Dendritic cell treated with granulocyte-macrophage colony-stimulating factor and Interleukin-4, amounts not matched to agents 40 ng/mL and 50 ng/mL, for 4 days (primary cell): ENCODE results near the gene FNDC3B.

ENCODE experiments used
- H3K27ac Mint-ChIP-seq: one replicate; pipeline ENCODE4 v1.8.0; 2022; ENCODE audit warnings: mild to moderate bottlenecking, mixed read lengths
- H3K27me3 Mint-ChIP-seq: one replicate; pipeline ENCODE4 v1.8.0; 2022; ENCODE audit warnings: mild to moderate bottlenecking, mixed read lengths
- H3K36me3 Mint-ChIP-seq: one replicate; pipeline ENCODE4 v1.8.0; 2022; ENCODE audit warnings: low read depth, mixed read lengths
- H3K4me1 Mint-ChIP-seq: one replicate; pipeline ENCODE4 v1.8.0; 2022; ENCODE audit warnings: low read depth, mixed read lengths
- H3K4me3 Mint-ChIP-seq: one replicate; pipeline ENCODE4 v1.8.0; 2022; ENCODE audit warnings: mild to moderate bottlenecking, moderate library complexity, mixed read lengths
- H3K9me3 Mint-ChIP-seq: one replicate; pipeline ENCODE4 v1.8.0; 2022; ENCODE audit warnings: mixed read lengths
- intact Hi-C: fragments of 100-400 bp; cut with micrococcal nuclease; formaldehyde crosslinking; loops from one replicate; pipeline ENCODE4 v1.15.0; 2022

FNDC3B gene

DNA sequence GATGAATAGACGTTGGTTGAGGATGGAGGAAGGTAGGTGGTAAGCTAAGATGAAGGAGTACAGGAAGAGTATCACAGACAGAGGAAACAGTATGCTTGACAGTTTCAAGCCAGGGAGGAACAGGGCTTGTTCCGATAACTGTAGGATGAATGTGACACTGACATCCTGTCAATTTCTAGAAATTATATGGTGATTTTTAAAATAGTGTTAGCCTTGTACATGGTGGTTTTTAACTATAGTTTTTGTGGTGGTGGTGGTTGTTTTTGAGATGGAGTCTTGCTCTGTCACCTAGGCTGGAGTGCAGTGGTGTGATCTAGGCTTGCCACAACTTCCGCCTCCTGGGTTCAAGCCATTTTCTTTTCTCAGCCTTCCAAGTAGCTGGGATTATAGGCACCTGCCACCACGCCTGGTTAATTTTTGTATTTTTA lies 92.8 kb downstream of the FNDC3B start:
- Mint-ChIP-seq H3K36me3 (peaks cover 19% of the 10 kb centered on the region), H3K9me3 (no peaks in the 10 kb centered on the region), H3K4me1 (peaks cover 74% of the 10 kb centered on the region), H3K4me3 (no peak overlapping the region), H3K27ac (peak overlapping the region; percentile 66), H3K27me3 (no peaks in the 10 kb centered on the region)
- intact Hi-C loops = no loop called here

DNA sequence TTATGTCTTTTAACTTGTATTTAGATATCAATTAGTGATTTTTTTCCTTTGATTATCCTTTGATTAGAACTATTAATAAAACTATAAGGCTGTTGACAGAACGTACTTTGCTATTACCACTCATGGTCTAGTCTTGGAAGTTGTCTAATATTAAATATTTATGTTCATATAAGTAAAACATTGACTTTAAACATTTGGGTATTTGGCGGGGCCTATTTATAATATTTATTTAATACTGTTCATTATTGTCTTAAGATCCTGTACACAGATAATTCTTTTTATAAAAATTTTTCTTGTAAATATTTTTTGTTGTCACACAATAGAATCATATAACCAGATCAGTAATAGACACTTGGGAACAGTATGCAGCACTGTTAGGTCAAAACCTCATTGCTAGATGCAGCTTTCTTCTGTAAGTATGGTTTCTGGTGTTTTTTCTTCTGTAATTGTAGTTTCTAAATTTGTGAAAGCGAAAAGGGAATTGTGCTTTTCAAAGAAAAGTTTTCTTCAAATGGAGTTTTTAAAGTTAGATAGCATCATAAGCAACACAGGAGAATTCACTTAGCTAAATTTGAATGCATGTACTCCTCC lies 93.4 kb downstream of the FNDC3B start:
- no peak overlapping the region for H3K4me3 Mint-ChIP-seq

DNA sequence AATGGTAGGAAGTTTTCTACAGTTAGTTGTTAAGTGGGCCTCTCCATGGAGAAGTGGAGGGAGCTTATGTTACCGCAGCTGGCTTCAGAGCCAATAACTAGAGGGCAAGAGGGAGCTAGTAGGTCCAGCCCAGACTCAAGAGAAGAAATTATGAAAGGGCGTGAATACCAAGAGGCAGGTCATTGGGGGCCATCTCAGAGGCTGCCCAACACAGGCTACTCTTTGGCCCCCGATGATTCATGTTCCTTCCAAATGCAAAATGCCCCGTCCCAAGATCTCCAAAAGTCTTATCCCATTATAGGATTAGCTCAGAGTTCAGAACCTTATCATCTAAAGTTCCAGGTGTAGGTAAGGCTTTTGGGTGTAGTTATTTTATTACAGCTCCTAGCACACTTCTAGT lies 94.5 kb downstream of the FNDC3B start:
- H3K9me3 Mint-ChIP-seq = no peaks in the 10 kb centered on the region
- H3K4me3 Mint-ChIP-seq = no peak overlapping the region
- intact Hi-C loops = no loop called here
- no peaks in the 10 kb centered on the region for H3K27me3 Mint-ChIP-seq
- peaks cover 24% of the 10 kb centered on the region for H3K36me3 Mint-ChIP-seq
- H3K4me1 Mint-ChIP-seq = peaks cover 76% of the 10 kb centered on the region
- H3K27ac Mint-ChIP-seq = peak overlapping the region; percentile 74

More for the DNA sequence above, 93.4 kb downstream of the FNDC3B start:
- Mint-ChIP-seq H3K27ac (peak overlapping the region; percentile 74), H3K4me1 (peaks cover 78% of the 10 kb centered on the region), H3K36me3 (peaks cover 20% of the 10 kb centered on the region), H3K9me3 (no peaks in the 10 kb centered on the region), H3K27me3 (no peaks in the 10 kb centered on the region)
- intact Hi-C loops = no loop called here

DNA sequence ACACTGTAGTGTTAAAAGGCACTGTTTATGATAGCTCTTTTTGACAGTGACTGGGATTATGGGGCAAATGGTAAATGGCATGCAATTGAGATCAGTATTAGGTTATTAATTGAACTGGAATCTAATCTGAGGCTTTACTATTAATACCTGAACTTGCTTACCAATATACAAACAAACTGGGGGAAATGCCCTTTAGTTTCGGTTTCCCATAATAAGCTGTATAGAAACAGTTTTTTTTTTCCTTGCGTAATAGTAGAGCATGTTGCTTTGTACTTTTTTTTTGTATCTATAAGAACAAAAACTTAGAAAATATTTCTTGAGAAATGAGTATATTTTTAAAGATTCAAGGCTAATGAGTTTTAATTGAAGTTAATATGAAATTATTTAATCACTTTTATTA lies 95.0 kb downstream of the FNDC3B start:
- H3K27ac Mint-ChIP-seq = peak overlapping the region; percentile 74
- intact Hi-C loops = no loop called here
- no peaks in the 10 kb centered on the region for H3K9me3 Mint-ChIP-seq
- no peak overlapping the region for H3K4me3 Mint-ChIP-seq
- peaks cover 24% of the 10 kb centered on the region for H3K36me3 Mint-ChIP-seq
- H3K4me1 Mint-ChIP-seq = peaks cover 74% of the 10 kb centered on the region
- H3K27me3 Mint-ChIP-seq = no peaks in the 10 kb centered on the region

DNA sequence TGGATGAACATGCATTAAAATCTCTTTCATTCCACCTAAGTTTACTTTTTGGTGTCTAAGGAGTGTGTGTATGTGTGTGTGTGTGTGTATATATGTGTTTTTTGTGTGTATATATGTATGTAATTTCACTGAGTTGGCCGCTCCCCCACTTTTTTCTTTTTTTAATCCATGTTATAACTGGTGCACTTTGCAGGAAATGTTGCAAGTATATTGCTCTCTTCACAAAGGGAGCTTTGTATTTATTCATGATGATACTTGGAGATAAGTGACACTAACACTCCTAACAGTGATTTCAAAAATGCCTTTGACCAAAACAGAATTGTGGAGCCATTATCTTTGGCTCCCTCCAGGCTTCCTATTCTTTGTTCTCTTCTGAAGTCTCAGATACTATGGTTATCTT lies 95.8 kb downstream of the FNDC3B start:
- no peaks in the 10 kb centered on the region for H3K9me3 Mint-ChIP-seq
- H3K27ac Mint-ChIP-seq = peak overlapping the region; percentile 80
- no peak overlapping the region for H3K4me3 Mint-ChIP-seq
- H3K27me3 Mint-ChIP-seq = no peaks in the 10 kb centered on the region
- intact Hi-C loops = no loop called here
- peaks cover 24% of the 10 kb centered on the region for H3K36me3 Mint-ChIP-seq
- peaks cover 69% of the 10 kb centered on the region for H3K4me1 Mint-ChIP-seq

DNA sequence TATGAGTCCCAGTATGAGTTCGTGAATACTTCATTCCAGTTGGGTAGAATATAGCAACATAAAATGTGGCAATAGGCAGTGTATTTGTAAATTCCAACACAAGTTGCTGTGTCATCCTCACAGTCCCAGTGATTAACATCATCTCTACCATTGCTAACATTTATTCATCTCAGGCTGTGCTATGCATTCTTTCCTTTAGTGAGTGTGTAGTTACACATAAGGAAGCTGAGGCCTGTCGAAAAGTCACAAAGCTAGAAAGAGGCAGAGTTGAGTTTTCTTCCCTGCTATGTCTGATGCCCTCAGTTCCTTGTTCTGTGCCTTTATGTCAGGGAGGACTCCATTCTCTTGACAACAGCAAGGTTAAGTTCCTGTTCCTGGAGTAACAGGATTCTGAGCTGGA lies 96.4 kb downstream of the FNDC3B start:
- intact Hi-C loops = no loop called here
- Mint-ChIP-seq H3K9me3 (no peaks in the 10 kb centered on the region), H3K27ac (peak overlapping the region; percentile 80), H3K4me3 (no peak overlapping the region), H3K4me1 (peaks cover 68% of the 10 kb centered on the region), H3K27me3 (no peaks in the 10 kb centered on the region), H3K36me3 (peaks cover 24% of the 10 kb centered on the region)

DNA sequence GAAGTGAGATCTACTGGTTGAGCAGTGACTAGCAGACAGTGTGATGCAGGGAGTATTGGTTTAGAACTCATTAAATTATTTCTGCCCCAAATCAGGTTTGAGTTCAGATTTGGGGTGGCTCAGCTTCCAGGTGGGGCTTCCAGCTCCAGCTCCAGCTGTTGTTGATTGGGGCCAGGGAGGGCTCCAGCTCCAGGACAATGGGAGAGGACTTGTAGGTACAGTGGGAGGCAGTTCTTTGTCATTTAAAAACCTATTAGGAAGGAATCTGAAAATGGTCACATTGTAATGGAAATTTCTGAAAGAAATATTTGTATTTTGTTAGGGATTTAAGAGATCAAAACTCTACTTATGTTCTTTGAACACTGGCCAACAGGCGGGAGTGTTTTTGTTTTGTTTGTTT lies 97.0 kb downstream of the FNDC3B start:
- Mint-ChIP-seq H3K36me3 (peaks cover 24% of the 10 kb centered on the region), H3K9me3 (no peaks in the 10 kb centered on the region), H3K4me1 (peaks cover 73% of the 10 kb centered on the region), H3K27me3 (no peaks in the 10 kb centered on the region), H3K27ac (peak overlapping the region; percentile 80), H3K4me3 (no peak overlapping the region)
- intact Hi-C loops = no loop called here

DNA sequence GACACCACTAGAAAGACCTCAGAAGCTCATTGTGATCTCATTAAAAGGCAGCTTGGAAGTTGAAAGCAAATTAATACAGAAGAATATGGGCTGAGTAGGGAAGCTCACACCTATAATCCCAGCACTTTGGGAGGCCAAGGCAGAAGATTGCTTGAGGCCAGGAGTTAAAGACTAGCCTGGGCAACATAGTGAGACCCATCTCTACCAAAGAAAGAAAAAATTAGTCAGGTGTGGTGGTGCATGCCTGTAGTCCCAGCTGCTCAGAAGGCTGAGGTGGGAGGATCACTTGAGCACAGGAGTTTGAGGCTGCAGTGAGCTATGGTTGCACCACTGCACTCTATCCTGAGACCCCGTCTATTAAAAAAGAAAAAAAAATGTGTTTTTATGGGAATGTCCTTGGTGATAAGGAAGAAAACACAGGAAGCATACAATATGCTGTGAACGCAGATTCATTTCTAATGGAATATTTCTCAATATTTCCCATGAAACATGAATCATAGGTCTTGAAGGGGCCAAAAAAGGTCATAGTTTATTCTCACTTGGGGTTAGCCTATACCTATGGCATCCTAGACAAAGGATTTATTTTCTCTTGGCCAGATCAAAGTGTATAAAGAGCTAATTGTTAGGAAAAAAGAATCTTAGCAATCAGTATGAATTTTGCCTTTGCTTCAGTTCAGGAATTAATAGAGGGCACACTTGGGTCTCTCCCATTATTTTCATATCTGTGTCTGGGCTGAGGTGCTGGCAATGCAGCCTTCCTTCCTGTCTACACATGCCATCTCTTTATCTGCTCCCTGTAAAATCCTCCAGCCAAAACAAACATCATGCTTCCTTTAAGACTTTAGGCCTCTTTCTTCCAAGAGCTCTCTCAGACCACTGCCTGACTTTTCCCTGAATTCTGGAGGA lies 98.2 kb downstream of the FNDC3B start:
- H3K4me1 Mint-ChIP-seq = peaks cover 76% of the 10 kb centered on the region
- no peak overlapping the region for H3K4me3 Mint-ChIP-seq
- H3K36me3 Mint-ChIP-seq = peaks cover 24% of the 10 kb centered on the region
- no peaks in the 10 kb centered on the region for H3K27me3 Mint-ChIP-seq
- H3K27ac Mint-ChIP-seq = peak overlapping the region; percentile 80
- no peaks in the 10 kb centered on the region for H3K9me3 Mint-ChIP-seq
- intact Hi-C loops = no loop called here

DNA sequence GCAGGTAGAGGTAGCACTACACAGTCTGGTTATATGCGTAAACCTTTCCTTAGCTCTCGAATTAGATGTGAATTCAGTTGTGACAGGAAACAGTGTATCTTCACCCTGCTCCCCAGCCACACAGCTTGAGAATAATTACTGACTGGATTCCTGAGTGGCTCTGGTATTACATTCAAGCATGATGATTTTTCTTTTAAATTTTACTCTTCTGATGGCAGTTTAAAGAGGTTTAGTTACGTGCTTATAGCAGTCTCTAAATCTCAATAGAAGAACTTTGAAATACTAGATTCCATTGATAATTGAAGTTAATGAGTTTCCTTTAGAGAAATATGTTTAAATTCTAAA lies 98.8 kb downstream of the FNDC3B start:
- no peaks in the 10 kb centered on the region for H3K9me3 Mint-ChIP-seq
- no peaks in the 10 kb centered on the region for H3K27me3 Mint-ChIP-seq
- peaks cover 82% of the 10 kb centered on the region for H3K4me1 Mint-ChIP-seq
- peaks cover 24% of the 10 kb centered on the region for H3K36me3 Mint-ChIP-seq
- intact Hi-C loops = no loop called here
- no peak overlapping the region for H3K4me3 Mint-ChIP-seq
- H3K27ac Mint-ChIP-seq = peak overlapping the region; percentile 80

DNA sequence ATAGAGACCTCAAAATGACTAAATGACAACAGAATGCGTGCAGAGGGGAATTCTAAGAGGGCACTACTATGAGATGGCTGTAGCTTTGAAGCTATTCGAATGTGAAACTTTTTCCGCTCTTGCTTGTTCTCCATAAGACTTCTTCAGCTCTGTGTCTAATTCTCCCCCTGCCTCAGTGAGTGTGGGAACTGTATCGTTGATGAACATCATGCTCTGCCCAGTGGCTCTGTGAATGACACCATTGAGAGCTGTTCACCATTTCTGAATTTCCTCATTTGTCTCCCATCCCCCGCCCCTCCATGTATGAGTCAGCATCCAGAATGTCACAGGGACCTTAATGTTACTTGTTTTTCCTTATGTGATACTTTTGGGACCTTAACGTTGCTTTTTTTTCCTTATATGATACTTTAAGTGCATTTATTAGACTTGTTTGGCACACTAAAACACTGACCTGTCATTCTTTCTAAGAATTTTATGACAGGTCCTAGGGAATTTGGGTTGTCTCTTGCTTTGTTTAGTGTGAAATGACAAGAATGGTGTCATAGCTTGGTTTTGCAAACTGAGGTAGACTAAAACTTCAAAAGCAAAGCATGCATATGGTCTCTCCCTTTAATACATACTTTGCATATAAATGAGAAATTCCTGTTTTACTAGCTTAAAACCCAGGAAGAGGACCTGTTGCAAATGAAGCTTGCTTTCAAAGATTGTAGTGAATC lies 99.6 kb downstream of the FNDC3B start:
- intact Hi-C loops = loop anchor here (1.0 kb wide), 1 partner anchor 9 kb away; no protein-coding TSS in a partner anchor
- H3K9me3 Mint-ChIP-seq = no peaks in the 10 kb centered on the region
- peak overlapping the region; percentile 93 for H3K27ac Mint-ChIP-seq
- H3K36me3 Mint-ChIP-seq = peaks cover 19% of the 10 kb centered on the region
- peak overlapping the region; percentile 9 for H3K4me3 Mint-ChIP-seq
- H3K27me3 Mint-ChIP-seq = no peaks in the 10 kb centered on the region
- H3K4me1 Mint-ChIP-seq = peaks cover 80% of the 10 kb centered on the region

DNA sequence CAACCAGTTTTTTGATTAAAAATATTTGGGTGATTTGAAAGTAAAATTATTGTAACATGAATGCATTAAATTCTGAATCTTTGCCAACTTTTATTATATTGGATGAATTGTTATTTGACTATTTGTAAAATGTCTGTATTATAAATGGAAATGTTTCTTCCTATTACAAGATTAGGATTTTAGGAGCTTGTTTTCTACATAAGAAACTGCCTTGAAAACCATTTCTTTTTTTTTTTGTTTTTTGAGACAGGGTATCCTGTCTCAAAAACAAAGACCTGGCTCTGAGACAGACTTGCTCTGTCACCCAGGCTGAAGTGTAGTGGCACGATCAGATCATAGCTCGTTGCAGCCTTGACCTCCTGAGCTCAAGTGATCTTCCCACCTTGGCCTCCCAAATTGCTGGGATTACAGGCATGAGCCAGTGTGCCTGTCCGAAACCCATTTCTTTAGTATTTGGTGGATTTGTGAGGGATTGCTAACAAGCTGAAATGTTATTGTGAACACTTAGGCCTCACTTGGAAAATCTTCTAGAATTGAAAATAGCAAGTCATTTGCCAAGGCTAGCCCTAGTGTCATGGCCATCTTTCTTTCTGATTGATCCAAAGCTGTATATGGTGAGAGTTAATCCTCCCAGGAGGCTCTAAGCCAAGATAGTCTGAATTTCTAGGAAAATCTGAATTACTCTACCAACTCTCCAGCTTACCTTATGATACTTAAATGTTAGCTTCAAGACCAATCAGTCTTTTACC lies 100.3 kb downstream of the FNDC3B start:
- Mint-ChIP-seq H3K27me3 (no peaks in the 10 kb centered on the region), H3K4me1 (peaks cover 83% of the 10 kb centered on the region), H3K36me3 (peaks cover 16% of the 10 kb centered on the region), H3K9me3 (no peaks in the 10 kb centered on the region), H3K27ac (peak overlapping the region; percentile 93), H3K4me3 (no peak overlapping the region)
- intact Hi-C loops = loop anchor here (1.0 kb wide), 1 partner anchor 9 kb away; no protein-coding TSS in a partner anchor

DNA sequence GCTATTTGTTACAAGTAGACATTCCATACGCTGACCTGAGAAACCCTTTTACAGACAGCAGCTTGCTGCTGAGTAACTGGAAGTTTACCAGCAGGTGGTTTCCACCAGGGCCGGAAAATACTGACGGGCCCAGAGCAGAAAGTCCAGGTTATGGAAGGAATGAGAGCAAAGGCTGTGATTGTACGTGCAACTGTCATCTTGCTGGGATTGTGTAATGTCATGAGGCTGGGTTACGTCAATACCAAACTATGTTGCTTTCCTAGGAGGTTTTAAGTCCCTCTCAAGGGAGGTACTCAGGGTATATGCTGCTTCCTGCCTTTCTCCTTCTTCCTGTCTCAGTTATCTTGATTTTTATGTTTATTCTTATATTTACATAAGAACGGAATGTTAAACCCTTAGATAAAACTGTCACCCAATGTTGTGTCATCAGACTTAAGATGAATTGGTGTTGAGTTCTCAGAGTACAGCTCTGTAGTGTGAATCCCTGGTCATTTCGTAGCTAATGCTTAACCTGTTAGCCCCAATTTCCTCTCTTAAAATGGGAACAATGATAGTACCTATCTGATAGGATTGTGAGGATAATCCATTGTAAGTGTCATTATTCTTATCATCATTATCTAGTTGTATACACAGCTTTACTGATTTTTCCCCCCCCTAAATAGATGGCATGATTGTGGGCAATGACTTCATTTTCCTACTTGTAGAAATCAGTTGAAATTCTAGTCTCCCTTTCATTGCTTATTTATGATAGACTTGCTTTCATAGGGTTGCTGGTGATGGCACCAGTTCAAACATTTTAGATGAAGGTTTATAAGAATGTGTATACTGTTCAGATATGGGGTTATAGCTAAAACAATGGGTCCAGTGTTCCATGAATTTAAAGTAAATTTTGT lies 101.4 kb downstream of the FNDC3B start:
- intact Hi-C loops = no loop called here
- no peaks in the 10 kb centered on the region for H3K27me3 Mint-ChIP-seq
- H3K27ac Mint-ChIP-seq = peak overlapping the region; percentile 76
- no peak overlapping the region for H3K4me3 Mint-ChIP-seq
- no peaks in the 10 kb centered on the region for H3K9me3 Mint-ChIP-seq
- peaks cover 16% of the 10 kb centered on the region for H3K36me3 Mint-ChIP-seq
- H3K4me1 Mint-ChIP-seq = peaks cover 83% of the 10 kb centered on the region
